Neural cell (in vitro differentiated cells): ENCODE data around the gene ANKS1B. TPM values are rescaled to one million over a fixed set of nuclear protein-coding genes. Genes with fewer than 3 reads are reported as not detected.

Experiments
- H2AFZ ChIP-seq: fragments of 200-600, 300-800 bp; sonication (generic), shearing (Covaris generic); 2 replicates; pipeline ENCODE4 v1.6.0; 2014; ENCODE audit warnings: low read depth, mild to moderate bottlenecking, antibody characterized with exemption, low read length, moderate library complexity
- H3F3A ChIP-seq: fragments of 200-600 bp; shearing (Covaris generic); 2 replicates; pipeline ENCODE4 v1.6.1; 2016; ENCODE audit warnings: mild to moderate bottlenecking, moderate library complexity, mixed read lengths, antibody characterized with exemption, low read length; ENCODE audit not compliant: insufficient read depth, poor library complexity, severe bottlenecking
- H3K27ac ChIP-seq: fragments of 200-600, 300-800 bp; sonication (generic), shearing (Covaris generic); 2 replicates; pipeline ENCODE4 v1.5.1; 2014; ENCODE audit warnings: mild to moderate bottlenecking, low read length, moderate library complexity
- H3K27me3 ChIP-seq: fragments of 300-800, 200-600 bp; sonication (generic), shearing (Covaris generic); 2 replicates; pipeline ENCODE4 v1.6.0; 2014; ENCODE audit warnings: mild to moderate bottlenecking, low read depth, low read length, moderate library complexity; ENCODE audit not compliant: insufficient read depth
- H3K36me3 ChIP-seq: fragments of 300-800, 200-600 bp; sonication (generic), shearing (Covaris generic); 2 replicates; pipeline ENCODE4 v1.5.1; 2014; ENCODE audit warnings: mild to moderate bottlenecking, antibody characterized with exemption, low read length, moderate library complexity; ENCODE audit not compliant: insufficient read depth
- H3K4me2 ChIP-seq: fragments of 300-800, 200-600 bp; sonication (generic), shearing (Covaris generic); 2 replicates; pipeline ENCODE4 v1.6.0; 2014; ENCODE audit warnings: mild to moderate bottlenecking, low read length
- H3K4me3 ChIP-seq: fragments of 300-800, 200-600 bp; sonication (generic), shearing (Covaris generic); 2 replicates; pipeline ENCODE4 v1.5.1; 2014; ENCODE audit warnings: mild to moderate bottlenecking, low read length, moderate library complexity
- H3K79me2 ChIP-seq: fragments of 200-600 bp; shearing (Covaris generic); replicated peaks from 2 replicates; pipeline ENCODE4 v1.6.0; 2014; ENCODE audit warnings: mild to moderate bottlenecking, low read length, moderate library complexity; ENCODE audit not compliant: insufficient read depth
- H3K9ac ChIP-seq: fragments of 300-800, 200-600 bp; sonication (generic), shearing (Covaris generic); 2 replicates; pipeline ENCODE4 v1.6.1; 2016; ENCODE audit warnings: mild to moderate bottlenecking, low read length, mixed read lengths
- H3K9me2 ChIP-seq: fragments of 200-600 bp; shearing (Covaris generic); 2 replicates; pipeline ENCODE4 v1.6.1; 2016; ENCODE audit warnings: mild to moderate bottlenecking, low read length, mixed read lengths; ENCODE audit not compliant: insufficient read depth
- H3K9me3 ChIP-seq: fragments of 200-600, 300-800 bp; sonication (generic), shearing (Covaris generic); 2 replicates; pipeline ENCODE4 v1.6.1; 2016; ENCODE audit warnings: mild to moderate bottlenecking, mixed run types, low read length, moderate library complexity, mixed read lengths
- H4K20me1 ChIP-seq: fragments of 200-600 bp; shearing (Covaris generic); 2 replicates; pipeline ENCODE4 v1.6.1; 2016; ENCODE audit warnings: mild to moderate bottlenecking, mixed run types; ENCODE audit not compliant: insufficient read depth
- EP300 ChIP-seq: fragments of 450-650 bp; conservative IDR thresholded peaks from 2 replicates; pipeline ENCODE4 v1.6.1; 2014; ENCODE audit warnings: antibody characterized with exemption, mild to moderate bottlenecking, moderate library complexity; ENCODE audit not compliant: poor library complexity, severe bottlenecking
- EZH2 ChIP-seq: fragments of 200-600, 300-800 bp; shearing (Covaris generic), sonication (generic); IDR thresholded peaks from 2 replicates; pipeline ENCODE4 v1.6.1; 2014; ENCODE audit warnings: antibody characterized with exemption, low read length, borderline replicate concordance, mild to moderate bottlenecking; ENCODE audit not compliant: insufficient read depth, poor library complexity, severe bottlenecking
- MXI1 ChIP-seq: fragments of 450-650 bp; conservative IDR thresholded peaks from 2 replicates; pipeline ENCODE4 v1.6.1; 2014; ENCODE audit warnings: antibody characterized with exemption, mild to moderate bottlenecking; ENCODE audit not compliant: poor library complexity, severe bottlenecking
- POLR2AphosphoS5 ChIP-seq: IDR thresholded peaks from 2 replicates; pipeline ENCODE4 v1.6.1; 2012
- RAD21 ChIP-seq: fragments of 450-650 bp; conservative IDR thresholded peaks from 2 replicates; pipeline ENCODE4 v1.6.1; 2014; ENCODE audit warnings: antibody characterized with exemption, mild to moderate bottlenecking, moderate library complexity
- SMC3 ChIP-seq: fragments of 450-650 bp; conservative IDR thresholded peaks from 2 replicates; pipeline ENCODE4 v1.6.1; 2014; ENCODE audit warnings: antibody characterized with exemption, mild to moderate bottlenecking, moderate library complexity; ENCODE audit not compliant: poor library complexity
- TAF1 ChIP-seq: IDR thresholded peaks from 2 replicates; pipeline ENCODE4 v1.6.1; 2012; ENCODE audit warnings: low read depth
- polyA plus RNA-seq: library from polyadenylated mRNA; depleted of rRNA; stranded (reverse); fragments of >200 nt; gene quantifications from 2 replicates; pipeline ENCODE4 v1.2.3, GENCODE V29; 2014
- TF ChIP-seq, protein P1 (sequence below): IDR thresholded peaks from 2 replicates; pipeline ENCODE4 v1.6.1; 2012; ENCODE audit warnings: borderline replicate concordance
- TF ChIP-seq, protein P2 (sequence below): fragments of 450-650 bp; IDR thresholded peaks from 2 replicates; pipeline ENCODE4 v1.5.1; 2014; ENCODE audit warnings: antibody characterized with exemption, mild to moderate bottlenecking, moderate library complexity; ENCODE audit not compliant: poor library complexity, severe bottlenecking

The ANKS1B gene
- polyA plus RNA-seq, 1 donor from 2014 or later, result 65.6 TPM

DNA sequence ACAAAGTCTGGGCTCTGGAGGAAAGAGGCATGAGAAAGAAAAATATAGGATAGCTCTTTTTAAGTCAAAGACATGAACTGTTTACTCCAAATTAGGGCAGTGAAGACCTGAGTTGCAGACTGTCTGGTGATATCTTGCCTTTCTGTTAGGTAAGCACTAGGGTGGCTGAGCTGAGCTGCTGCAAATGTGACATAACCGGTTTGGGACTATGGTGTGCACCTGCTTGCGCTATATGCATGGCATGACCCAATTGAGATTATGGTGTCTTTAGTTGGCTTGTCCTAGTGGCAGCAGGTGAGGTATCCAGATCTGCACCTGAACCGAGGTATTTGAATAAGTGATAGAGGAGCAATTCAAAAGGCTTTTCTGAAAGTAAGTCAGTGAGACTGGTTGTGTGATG, 994.1 kb downstream of the ANKS1B start:
- no peak for TF ChIP-seq RAD21
- H2AFZ ChIP-seq, result no peak overlapping the region
- H3K9me2 ChIP-seq, result no peaks in the 10 kb centered on the region

DNA sequence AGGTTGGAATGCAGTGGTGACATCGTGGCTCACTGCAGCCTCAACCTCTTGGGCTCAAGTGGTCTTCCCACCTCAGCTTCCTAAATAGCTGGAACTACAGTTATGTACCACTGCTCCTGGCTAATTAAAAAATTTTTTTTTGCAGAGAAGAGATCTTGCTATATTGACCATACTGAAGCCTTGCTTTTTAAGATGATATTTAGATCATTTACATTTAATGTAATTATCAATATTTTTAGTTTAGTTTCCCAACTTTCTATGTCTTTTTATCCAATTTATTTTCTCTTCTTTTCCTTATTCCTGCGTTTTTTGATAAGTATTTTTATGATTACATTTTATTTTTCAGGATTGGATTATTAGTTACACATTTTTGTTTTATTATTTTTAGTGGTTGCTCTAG, 999.6 kb downstream of the ANKS1B start:
- Histone ChIP-seq H3K36me3 (no peaks in the 10 kb centered on the region), H3K27me3 (no peaks in the 10 kb centered on the region), H4K20me1 (no peaks in the 10 kb centered on the region), H3K79me2 (no peaks in the 10 kb centered on the region), H3K9ac (no peak overlapping the region), H3F3A (no peaks in the 10 kb centered on the region), H3K27ac (no peak overlapping the region), H2AFZ (no peak overlapping the region), H3K4me3 (no peak overlapping the region), H3K9me3 (no peaks in the 10 kb centered on the region), H3K9me2 (no peaks in the 10 kb centered on the region), H3K4me2 (no peak overlapping the region)
- TF ChIP-seq RAD21, result no peak
- TF ChIP-seq TAF1, result no peak
- no peak for TF ChIP-seq EP300
- TF ChIP-seq POLR2AphosphoS5, result no peak
- TF ChIP-seq EZH2, result no peak
- no peak for TF ChIP-seq SMC3
- TF ChIP-seq, protein P1, sequence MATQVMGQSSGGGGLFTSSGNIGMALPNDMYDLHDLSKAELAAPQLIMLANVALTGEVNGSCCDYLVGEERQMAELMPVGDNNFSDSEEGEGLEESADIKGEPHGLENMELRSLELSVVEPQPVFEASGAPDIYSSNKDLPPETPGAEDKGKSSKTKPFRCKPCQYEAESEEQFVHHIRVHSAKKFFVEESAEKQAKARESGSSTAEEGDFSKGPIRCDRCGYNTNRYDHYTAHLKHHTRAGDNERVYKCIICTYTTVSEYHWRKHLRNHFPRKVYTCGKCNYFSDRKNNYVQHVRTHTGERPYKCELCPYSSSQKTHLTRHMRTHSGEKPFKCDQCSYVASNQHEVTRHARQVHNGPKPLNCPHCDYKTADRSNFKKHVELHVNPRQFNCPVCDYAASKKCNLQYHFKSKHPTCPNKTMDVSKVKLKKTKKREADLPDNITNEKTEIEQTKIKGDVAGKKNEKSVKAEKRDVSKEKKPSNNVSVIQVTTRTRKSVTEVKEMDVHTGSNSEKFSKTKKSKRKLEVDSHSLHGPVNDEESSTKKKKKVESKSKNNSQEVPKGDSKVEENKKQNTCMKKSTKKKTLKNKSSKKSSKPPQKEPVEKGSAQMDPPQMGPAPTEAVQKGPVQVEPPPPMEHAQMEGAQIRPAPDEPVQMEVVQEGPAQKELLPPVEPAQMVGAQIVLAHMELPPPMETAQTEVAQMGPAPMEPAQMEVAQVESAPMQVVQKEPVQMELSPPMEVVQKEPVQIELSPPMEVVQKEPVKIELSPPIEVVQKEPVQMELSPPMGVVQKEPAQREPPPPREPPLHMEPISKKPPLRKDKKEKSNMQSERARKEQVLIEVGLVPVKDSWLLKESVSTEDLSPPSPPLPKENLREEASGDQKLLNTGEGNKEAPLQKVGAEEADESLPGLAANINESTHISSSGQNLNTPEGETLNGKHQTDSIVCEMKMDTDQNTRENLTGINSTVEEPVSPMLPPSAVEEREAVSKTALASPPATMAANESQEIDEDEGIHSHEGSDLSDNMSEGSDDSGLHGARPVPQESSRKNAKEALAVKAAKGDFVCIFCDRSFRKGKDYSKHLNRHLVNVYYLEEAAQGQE, result no peak
- no peak for TF ChIP-seq MXI1
- TF ChIP-seq, protein P2, sequence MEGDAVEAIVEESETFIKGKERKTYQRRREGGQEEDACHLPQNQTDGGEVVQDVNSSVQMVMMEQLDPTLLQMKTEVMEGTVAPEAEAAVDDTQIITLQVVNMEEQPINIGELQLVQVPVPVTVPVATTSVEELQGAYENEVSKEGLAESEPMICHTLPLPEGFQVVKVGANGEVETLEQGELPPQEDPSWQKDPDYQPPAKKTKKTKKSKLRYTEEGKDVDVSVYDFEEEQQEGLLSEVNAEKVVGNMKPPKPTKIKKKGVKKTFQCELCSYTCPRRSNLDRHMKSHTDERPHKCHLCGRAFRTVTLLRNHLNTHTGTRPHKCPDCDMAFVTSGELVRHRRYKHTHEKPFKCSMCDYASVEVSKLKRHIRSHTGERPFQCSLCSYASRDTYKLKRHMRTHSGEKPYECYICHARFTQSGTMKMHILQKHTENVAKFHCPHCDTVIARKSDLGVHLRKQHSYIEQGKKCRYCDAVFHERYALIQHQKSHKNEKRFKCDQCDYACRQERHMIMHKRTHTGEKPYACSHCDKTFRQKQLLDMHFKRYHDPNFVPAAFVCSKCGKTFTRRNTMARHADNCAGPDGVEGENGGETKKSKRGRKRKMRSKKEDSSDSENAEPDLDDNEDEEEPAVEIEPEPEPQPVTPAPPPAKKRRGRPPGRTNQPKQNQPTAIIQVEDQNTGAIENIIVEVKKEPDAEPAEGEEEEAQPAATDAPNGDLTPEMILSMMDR, result no peak

More for the DNA sequence above, 994.1 kb downstream of the ANKS1B start:
- Histone ChIP-seq H3F3A (no peaks in the 10 kb centered on the region), H4K20me1 (no peaks in the 10 kb centered on the region), H3K27me3 (no peaks in the 10 kb centered on the region), H3K36me3 (no peaks in the 10 kb centered on the region), H3K4me2 (no peak overlapping the region), H3K9me3 (no peaks in the 10 kb centered on the region), H3K4me3 (no peak overlapping the region), H3K79me2 (no peaks in the 10 kb centered on the region), H3K9ac (no peak overlapping the region), H3K27ac (no peak overlapping the region)

DNA sequence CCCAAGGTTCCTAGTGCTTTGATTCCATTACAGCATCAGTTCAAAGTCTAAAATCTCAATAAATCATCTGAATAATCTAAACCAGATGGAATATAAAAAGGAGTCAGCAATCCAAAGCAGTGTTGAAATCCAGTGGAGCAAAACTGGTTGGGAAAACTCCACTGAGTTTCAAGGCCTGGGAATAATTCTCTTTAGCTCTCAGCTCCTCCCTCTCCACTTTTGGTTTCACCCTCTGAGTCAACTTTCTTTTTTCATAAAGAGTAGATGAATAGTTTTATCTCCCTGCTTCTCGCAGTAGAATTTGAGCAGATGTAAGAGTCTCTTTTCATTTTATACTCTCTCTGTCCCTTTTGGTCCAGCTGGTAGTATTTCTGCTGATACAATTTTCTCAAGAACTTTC, 1001.1 kb downstream of the ANKS1B start:
- Histone ChIP-seq H3K27ac (no peak overlapping the region), H3K9me3 (no peaks in the 10 kb centered on the region), H3K36me3 (no peaks in the 10 kb centered on the region), H3K9ac (no peak overlapping the region), H3K9me2 (no peaks in the 10 kb centered on the region), H3K4me3 (no peak overlapping the region), H2AFZ (no peak overlapping the region), H3K79me2 (no peaks in the 10 kb centered on the region), H4K20me1 (no peaks in the 10 kb centered on the region), H3K4me2 (no peak overlapping the region), H3K27me3 (no peaks in the 10 kb centered on the region), H3F3A (no peaks in the 10 kb centered on the region)
- TF ChIP-seq EP300 (no peak), SMC3 (no peak), POLR2AphosphoS5 (no peak), EZH2 (no peak), RAD21 (no peak), MXI1 (no peak), TAF1 (no peak)
- TF ChIP-seq, protein P1, result no peak
- TF ChIP-seq, protein P2, result no peak
